Parietal lobe (tissue), 2 donors: ENCODE results near the gene KLHL21. TPM values are rescaled to one million over a fixed set of nuclear protein-coding genes. Genes with fewer than 3 reads are reported as not detected.

ENCODE experiments used
- small RNA-seq: library from RNA; depleted of rRNA; stranded (forward); fragments of <200 nt; gene quantifications from one replicate; pipeline ENCODE3, GENCODE V24; 2014; ENCODE audit warnings: low replicate concordance
- total RNA-seq: library from RNA; depleted of rRNA; stranded (reverse); fragments of >200 nt; gene quantifications from one replicate; pipeline ENCODE4 v1.2.3, GENCODE V29; 2014

KLHL21 gene
- 9.1 TPM for total RNA-seq

DNA sequence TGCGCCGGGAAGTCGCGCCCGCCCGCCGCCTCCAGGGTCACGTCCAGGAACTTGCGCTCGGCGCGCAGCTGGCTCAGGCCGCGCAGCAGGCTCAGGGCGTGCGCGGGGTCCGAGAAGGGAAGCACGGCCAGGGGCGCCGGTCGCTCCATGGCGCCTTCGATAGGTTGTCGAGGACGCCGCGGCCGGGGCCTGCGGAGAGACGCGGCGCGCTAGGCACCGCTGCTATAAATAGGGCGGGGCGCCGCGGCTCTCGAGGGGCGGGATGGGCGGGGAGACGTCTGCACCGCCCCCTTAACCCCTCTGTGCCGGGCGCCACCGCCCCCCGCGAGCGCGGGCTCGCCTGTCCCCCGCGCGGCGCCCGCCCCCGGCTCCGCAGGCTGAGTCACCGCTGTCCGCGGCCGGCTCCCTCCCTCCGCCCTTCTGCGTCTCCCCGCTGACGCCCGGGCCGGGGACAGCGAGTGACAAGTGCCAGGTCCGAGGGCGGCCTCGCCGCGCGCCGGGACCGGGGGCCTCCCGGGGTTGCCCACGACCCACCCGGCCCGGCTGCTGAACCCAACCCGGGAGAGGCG lies at the start of gene KLHL21:
Gene KLHL21 (minus strand): TSS at position 201 of the 569 bp plus-strand sequence. CDS start 52 bp downstream, at position 149.

DNA sequence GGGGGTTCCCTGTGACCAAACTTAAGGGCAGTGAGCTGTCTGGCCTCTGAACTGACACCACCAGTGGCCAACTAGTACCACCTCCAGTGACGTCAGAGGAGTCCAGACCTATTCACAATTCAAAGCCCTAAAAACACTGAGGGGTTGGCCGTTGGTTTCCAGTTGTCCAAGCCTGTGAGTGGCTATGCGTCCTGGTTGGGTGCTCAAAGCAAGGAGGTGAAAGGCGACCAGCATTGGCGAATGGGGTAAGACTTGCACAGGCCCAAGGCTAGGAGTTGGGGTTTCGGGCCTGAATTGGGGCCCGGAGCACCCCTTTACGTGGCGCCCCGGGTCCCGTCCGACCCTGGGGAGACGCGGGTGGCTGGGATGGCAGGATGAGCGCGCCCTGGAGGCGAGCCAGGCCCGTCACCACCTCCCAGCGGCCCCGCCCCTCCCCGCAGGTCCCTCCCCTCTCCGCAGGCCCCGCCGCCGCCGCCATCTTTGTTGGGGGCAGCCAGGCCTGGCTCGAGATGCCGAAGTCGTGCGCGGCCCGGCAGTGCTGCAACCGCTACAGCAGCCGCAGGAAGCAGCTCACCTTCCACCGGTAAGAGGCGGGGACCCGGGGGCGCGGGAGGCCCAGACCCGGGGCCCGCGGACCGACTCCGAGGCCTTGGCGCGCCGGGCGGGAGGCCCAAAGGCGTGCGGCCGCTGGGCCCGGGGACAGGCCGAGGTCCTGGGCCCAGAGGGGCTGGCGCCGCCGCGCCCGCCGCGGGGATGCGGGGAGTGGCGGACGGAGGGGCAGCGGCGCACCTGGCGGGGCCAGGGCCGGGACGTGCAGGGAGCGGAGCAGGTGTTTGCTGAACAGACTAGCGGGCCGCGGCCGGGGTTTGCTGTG lies 22.3 kb upstream of the KLHL21 start, which contains the start of gene THAP3:
Gene THAP3 (plus strand): TSS at position 159 of the 874 bp plus-strand sequence. CDS start 351 bp downstream, at position 510.

DNA sequence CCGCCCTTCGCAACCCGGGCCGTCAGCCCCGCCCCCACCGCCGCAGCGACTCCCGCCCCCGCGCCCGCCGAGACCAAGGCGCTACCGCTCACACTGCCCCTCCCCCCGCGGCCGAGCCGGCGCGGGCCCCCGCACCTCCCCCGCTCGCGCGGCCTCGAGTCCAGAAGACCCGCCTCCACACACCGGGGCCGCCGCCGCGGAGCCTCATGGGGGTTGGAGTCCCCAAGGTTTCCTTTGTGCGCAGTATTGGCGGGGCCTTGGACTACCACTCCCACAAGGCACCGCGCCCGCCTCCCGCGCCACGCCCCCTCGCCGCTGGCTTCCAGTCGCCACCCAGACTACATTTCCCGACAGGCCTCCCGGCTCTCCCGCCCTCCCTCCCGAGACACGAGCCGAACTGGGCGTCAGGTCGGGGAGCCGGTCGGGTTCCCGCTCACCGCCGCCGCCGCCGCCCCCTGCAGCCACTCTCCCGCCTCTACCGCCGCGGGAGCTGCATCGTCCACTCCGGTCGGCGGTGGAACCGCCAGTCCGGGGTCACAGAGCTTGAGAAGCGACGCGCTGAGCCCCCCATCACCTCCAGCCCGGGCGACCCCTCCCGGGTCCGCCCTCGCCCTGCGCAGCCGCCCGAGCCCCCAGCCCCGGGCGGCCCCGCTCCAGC lies 10.8 kb upstream of the KLHL21 start, which contains the start of gene PHF13:
Gene PHF13 (plus strand): TSS at position 371 of the 658 bp plus-strand sequence. CDS start 336 bp downstream, outside the sequence.

GRCh38 chr1:6579374-6580118 lies 23.1 kb downstream of the KLHL21 start, which contains the start of gene ZBTB48:
ZBTB48 (plus strand) TSS chr1:6579994; CDS start chr1:6580610, 616 bp downstream.

GRCh38 chr1:6554907-6555778 lies 47.5 kb downstream of the KLHL21 start, which contains the start of gene TAS1R1:
TAS1R1 (plus strand) TSS chr1:6555307; CDS start chr1:6555374, 67 bp downstream.

GRCh38 chr1:6554031-6554906 lies 48.4 kb downstream of the KLHL21 start, which contains the start of gene NOL9:
NOL9 (minus strand) TSS chr1:6554513; CDS start chr1:6554502, 11 bp downstream.

Small RNA genes lying within 50 kb of the gene (small RNA-seq; reads per million reads assigned to genes)
- gene RNU6-731P: not detected

Other genes with a start within 250 kb of the KLHL21 start
- gene ACOT7, start 209.1 kb downstream of the KLHL21 start, total RNA-seq: 51.3 TPM
- gene HES2, start 182.9 kb downstream of the KLHL21 start, total RNA-seq: not detected
- under 0.01 TPM for gene ESPN, start 178.1 kb downstream of the KLHL21 start, total RNA-seq
- gene TNFRSF25, start 136.7 kb downstream of the KLHL21 start, total RNA-seq: 34.1 TPM
- 56.7 TPM for gene PLEKHG5, start 111.2 kb downstream of the KLHL21 start, total RNA-seq
- 52.9 TPM for gene NOL9, start 48.4 kb downstream of the KLHL21 start, total RNA-seq
- gene TAS1R1, start 47.6 kb downstream of the KLHL21 start, total RNA-seq: not detected
- gene ZBTB48, start 22.9 kb downstream of the KLHL21 start, total RNA-seq: 19.4 TPM
- 13.8 TPM for gene PHF13, start 10.9 kb upstream of the KLHL21 start, total RNA-seq
- 29.7 TPM for gene THAP3, start 22.0 kb upstream of the KLHL21 start, total RNA-seq
- gene DNAJC11, start 98.9 kb upstream of the KLHL21 start, total RNA-seq: 55.1 TPM
- gene CAMTA1, start 182.6 kb upstream of the KLHL21 start, total RNA-seq: 140 TPM